Right lung (tissue), 5 donors: Measurements from ENCODE around the gene MCTP1. TPM values are rescaled to one million over a fixed set of nuclear protein-coding genes. Genes with fewer than 3 reads are reported as not detected.
A peak's percentile ranks its signal among the peaks of the same experiment; 100 is the strongest.

Experiments
- DNase-seq, 2 donors: peaks; one replicate each; pipeline ENCODE4 v3.0.0-alpha.2; 2013
- polyA plus RNA-seq, 5 donors: library from polyadenylated mRNA; unstranded; fragments of 120-200 nt; gene quantifications; one replicate each; pipeline versions ENCODE4 v1.2.1 to v1.2.3, GENCODE V29; 2013; ENCODE audit warnings: inconsistent platforms in 1 of 5, low replicate concordance in 1 of 5; ENCODE audit not compliant: insufficient read length in 5 of 5, insufficient read depth in 1 of 5

Gene MCTP1
- polyA plus RNA-seq, 5 donors = 3.2 to 6.4 (median 5.5) TPM

GRCh38 chr5:94705427-94705826, 579.5 kb downstream of the MCTP1 start:
- DNase-seq = no peak

GRCh38 chr5:94702729-94703128, 582.2 kb downstream of the MCTP1 start:
- DNase-seq = no peak

GRCh38 chr5:94700592-94700991, 584.3 kb downstream of the MCTP1 start:
- DNase-seq = no peak

- DNase-seq = no peak
Measured at GRCh38 chr5:94699562-94699961, 585.3 kb downstream of the MCTP1 start.

GRCh38 chr5:94698197-94698596, 586.7 kb downstream of the MCTP1 start:
- DNase-seq = no peak

- DNase-seq = no peak
Measured at GRCh38 chr5:94694671-94695070, 590.2 kb downstream of the MCTP1 start.

GRCh38 chr5:94693845-94694370, 591.0 kb downstream of the MCTP1 start:
- DNase-seq = no peak

GRCh38 chr5:94693043-94693822, 591.7 kb downstream of the MCTP1 start:
- peak; percentile 46 to 55 for DNase-seq

- no peak for DNase-seq
Measured at GRCh38 chr5:94692581-94692980, 592.3 kb downstream of the MCTP1 start.

- peak; percentile 30 to 34 for DNase-seq
Measured at GRCh38 chr5:94691949-94692348, 592.9 kb downstream of the MCTP1 start.

GRCh38 chr5:94691291-94691690, 593.6 kb downstream of the MCTP1 start:
- no peak for DNase-seq

- DNase-seq = peak; percentile 60 to 62
Measured at GRCh38 chr5:94690778-94691177, 594.1 kb downstream of the MCTP1 start.

- peak in 1 of 2 donors; percentile 16 for DNase-seq
Measured at GRCh38 chr5:94689908-94690307, 595.0 kb downstream of the MCTP1 start.

GRCh38 chr5:94682814-94683520, 601.9 kb downstream of the MCTP1 start:
- DNase-seq = peak; percentile 41 to 46

- DNase-seq = no peak
Measured at GRCh38 chr5:94675965-94676618, 608.8 kb downstream of the MCTP1 start.

GRCh38 chr5:94674490-94675382, 610.2 kb downstream of the MCTP1 start:
- DNase-seq = no peak

GRCh38 chr5:94672746-94673145, 612.1 kb downstream of the MCTP1 start:
- no peak for DNase-seq

GRCh38 chr5:94670726-94671125, 614.2 kb downstream of the MCTP1 start:
- DNase-seq = no peak

GRCh38 chr5:94667937-94668336, 617.0 kb downstream of the MCTP1 start:
- no peak for DNase-seq

GRCh38 chr5:94661086-94661485, 623.8 kb downstream of the MCTP1 start:
- DNase-seq = no peak

GRCh38 chr5:94660506-94660905, 624.4 kb downstream of the MCTP1 start:
- DNase-seq = no peak
